GM18909 (cell line): ENCODE measurements around the gene PID1.

Source experiments
- ATAC-seq: cut with Tn5 transposase; IDR thresholded peaks from one replicate; pipeline ENCODE4 v1.9.1; 2021; ENCODE audit warnings: mild to moderate bottlenecking; ENCODE audit not compliant: unreplicated experiment, poor library complexity

The PID1 gene

GRCh38 chr2:229270551-229271410 lies at the start of gene PID1:
Gene PID1 (minus strand): TSS chr2:229271287. CDS start chr2:229271043, 244 bp downstream.
- ATAC-seq, result no peak

GRCh38 chr2:229319558-229319957 lies 48.5 kb upstream of the PID1 start:
- ATAC-seq, result no peak

GRCh38 chr2:229314117-229314516 lies 43.0 kb upstream of the PID1 start:
- no peak for ATAC-seq

GRCh38 chr2:229313591-229313990 lies 42.5 kb upstream of the PID1 start:
- no peak for ATAC-seq

DNA sequence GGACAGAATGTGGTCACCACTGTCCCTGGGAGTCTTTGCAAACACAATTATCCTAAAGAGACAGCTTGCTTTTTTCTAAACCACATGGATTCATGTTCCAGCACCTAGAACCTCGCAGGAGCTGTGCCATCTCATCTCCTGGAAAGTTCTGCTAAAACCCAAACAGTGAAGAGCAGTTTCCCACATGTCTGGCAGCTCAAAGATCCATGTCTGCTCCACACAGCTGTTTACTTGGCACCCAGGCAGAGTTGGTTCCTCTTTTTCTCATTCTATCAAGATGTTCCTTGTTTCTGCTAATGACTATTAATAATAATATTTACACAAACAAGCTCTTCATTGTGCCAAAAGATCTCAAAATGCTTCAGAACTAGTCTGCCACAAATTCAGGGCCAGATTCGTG lies 30.1 kb upstream of the PID1 start:
- no peak for ATAC-seq

- ATAC-seq, result no peak
Observed at GRCh38 chr2:229300790-229301189, 29.7 kb upstream of the PID1 start.

GRCh38 chr2:229300371-229300770 lies 29.3 kb upstream of the PID1 start:
- no peak for ATAC-seq

DNA sequence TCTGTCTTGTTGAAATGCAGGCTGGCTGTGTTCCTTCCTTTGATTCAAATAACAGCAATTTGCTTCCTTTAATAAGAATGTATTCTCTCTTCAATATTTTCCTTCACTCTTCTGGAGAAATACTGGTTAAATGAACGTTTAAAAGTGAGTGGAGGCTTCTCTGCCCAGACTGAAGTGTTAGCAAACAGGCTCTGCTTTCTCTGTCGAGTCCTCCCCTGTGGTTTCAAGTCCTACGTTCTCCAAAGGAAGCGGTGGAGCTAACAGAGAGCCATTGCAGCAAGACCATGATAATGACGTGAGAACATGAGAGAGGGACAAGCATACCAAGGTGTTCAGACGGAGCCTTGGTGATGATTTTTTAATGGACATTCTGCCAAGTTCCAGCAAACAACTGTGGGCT lies 26.2 kb upstream of the PID1 start:
- ATAC-seq, result no peak

DNA sequence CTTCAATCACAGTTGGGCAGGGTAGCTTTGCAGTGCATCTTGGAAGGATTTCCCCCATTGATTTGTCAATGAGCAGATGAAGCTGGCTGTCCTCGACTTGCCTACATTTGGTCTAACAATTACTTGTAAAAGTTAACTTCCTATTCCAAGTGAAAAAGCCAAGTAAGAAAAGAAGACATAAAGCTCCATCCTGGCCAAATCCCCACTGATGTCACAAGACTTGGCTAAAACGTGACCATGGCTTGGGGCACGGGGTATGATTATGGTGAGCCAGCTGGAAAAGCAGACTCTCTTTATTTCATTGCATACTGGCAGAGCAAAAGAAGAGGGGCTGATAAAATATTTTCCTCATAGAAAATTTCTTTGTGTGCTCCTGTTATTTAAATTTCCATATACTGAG lies 25.4 kb upstream of the PID1 start:
- no peak for ATAC-seq

DNA sequence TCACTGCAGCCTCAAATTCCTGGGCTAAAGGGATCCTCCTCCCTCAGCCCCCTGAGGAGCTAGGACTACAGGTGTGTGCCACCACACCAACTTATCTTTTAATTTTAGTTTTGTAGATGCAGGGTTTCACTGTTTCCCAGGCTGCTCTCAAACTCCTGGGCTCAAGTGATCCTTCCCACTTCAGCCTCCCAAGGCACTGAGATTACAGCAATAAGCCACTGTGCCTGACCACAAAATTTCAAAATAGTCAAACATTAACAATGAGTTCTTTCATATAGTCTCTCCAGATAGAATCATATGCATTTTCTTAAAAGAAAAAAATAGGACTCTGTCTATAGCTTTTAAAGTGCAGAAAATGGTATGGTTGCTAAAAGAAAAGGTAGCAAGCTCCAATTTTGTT lies 24.9 kb upstream of the PID1 start:
- no peak for ATAC-seq

DNA sequence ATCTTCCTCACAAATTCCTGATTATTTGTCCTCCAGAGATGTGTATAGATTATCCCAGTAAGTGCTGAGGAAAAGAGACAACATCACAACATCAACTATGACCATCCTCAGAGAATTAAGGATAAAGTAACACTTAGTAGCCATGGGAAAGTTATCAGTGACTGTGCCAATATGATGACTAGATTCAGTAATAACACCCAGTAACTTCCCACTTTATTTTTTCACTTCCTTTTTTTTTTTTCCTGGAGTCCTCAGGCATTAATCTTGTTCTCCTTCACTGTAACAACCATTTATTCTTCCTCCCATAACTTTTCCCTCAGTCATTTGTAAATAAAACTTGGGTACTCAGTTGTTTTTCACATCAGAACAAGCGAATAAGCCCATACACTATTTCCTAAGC lies 16.7 kb upstream of the PID1 start:
- ATAC-seq, result no peak

GRCh38 chr2:229282758-229283546 lies 11.9 kb upstream of the PID1 start:
- no peak for ATAC-seq

- ATAC-seq, result no peak
Observed at GRCh38 chr2:229279516-229279915, 8.4 kb upstream of the PID1 start.

- ATAC-seq, result no peak
Observed at GRCh38 chr2:229275506-229275905, 4.4 kb upstream of the PID1 start.

DNA sequence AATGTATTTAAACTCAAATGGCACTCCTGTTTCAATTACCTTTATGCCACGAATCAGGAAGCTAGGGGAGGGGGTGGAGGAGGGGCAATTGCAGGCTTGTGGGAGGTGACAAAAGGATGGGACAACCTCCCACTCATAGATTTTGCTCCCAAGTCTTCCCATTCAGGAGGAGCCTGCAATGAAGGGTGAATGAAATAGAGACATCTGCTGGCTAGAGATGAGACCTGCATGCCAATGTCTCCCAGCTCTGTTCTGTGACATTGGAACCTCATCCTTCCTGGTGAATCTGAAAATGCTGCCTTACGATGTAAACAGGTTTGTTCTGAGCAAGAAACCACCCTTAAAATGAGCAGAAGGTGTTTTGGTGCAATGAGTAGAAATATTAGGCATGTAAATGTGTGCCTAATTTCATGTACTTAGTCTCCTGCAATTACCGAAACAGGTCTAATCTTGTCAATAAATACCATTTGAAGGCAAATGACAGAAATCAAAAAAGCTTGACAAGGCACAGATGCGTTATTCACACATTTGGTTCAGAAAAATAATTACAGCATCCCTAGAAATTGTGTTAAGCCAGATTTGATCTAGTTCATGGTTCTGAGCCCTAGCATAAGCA lies 2.7 kb upstream of the PID1 start:
- ATAC-seq, result peak; percentile 70

DNA sequence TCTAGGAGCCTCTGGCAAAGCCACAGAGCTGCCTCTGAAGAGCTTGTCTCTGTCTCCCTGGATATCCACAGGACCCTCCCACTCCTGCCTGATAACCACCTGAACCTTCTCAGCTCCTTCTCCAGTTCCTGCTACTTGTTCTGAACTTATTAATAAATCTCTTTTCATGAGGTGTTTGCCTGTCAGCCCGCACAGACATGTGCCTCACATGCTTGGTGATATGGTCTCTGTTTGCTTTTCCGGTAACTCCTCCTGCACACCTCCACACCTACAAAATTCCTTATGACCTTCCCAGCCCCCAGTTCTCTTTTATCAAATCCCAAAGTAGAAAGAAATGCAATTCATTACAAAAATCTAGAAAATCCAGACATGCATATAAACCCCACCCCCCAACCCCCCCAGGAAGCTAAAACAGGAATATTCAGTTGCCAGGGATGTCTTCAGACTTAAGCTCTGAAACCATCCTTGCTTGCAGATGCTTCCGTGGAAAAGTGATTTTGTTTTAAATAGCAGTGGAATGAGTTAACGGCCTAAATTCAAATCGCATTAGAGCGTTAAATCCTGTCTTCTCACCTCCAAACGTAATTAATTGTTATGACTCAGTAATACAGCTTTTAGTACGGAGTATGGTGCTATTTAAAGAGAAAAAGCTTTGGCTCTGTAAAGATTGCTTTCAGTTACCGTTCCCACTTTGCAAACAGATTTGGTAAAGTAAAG lies 2.1 kb upstream of the PID1 start:
- no peak for ATAC-seq

GRCh38 chr2:229269941-229270340 lies 1.1 kb downstream of the PID1 start:
- ATAC-seq, result no peak

DNA sequence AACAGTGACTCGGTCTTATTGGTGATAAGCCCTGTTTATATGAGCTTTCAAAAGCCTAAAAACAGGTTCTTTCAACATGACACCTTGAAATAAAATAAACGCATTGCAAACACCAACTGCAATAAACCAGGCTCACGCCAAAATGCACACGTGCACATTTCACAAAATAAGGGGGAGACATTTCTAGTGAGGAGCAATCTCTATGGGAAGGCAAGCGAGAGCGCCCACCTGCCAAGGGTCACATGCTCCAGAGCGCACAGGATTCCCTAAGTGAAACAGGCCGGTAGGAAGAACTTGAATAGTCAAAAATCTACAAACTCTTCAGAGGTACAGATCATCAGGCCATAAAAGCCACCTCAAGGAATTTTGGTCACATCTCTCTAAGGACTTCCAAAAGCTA lies 1.9 kb downstream of the PID1 start:
- ATAC-seq, result no peak

DNA sequence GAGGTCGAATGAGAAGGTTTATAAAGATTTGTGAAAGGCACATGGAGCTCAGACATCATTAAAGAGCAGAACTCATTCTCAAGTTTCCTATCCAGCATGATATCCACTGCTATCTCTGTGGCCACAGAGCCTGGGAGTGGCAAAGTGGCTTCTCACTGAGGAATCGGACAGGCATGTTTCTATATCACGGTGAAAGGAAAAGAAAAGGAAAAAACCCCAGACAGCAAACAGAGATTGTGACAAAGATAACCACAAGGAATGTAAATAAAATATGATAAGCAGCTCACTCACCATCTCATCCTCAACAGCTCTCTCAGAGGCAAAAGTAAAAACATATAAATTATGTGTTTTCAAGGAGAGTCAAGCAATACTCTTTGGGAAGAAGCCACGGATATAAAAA lies 2.5 kb downstream of the PID1 start:
- ATAC-seq, result no peak

DNA sequence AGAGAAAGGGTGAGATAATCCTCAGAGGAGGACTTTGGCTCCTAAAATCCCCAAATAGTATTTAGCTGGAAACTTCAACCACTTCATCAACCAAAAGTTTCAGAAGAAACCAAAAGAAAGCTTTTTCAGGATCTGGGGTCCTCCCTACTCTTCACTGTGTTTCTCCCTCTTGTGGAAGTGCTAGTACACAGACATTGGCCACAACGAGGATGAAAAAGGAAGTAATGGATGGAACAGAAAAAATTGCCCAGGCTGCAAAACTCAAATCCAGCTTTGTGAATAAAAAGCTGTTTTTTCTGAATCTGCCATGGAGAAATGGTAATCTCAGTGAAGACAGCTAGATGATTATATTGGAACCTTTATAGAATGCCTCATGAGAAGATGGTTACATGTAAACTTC lies 4.0 kb downstream of the PID1 start:
- no peak for ATAC-seq

GRCh38 chr2:229265727-229266126 lies 5.4 kb downstream of the PID1 start:
- ATAC-seq, result no peak
